ENCODE measurements around the gene UBL5. TPM values are rescaled to one million over a fixed set of nuclear protein-coding genes. Genes with fewer than 3 reads are reported as not detected.

The UBL5 gene
- total RNA-seq, 1 experiment from 2014 or later = 521 TPM

- no TSS peak for BruUV-seq (replicated peaks)
- CTCF ChIA-PET = no interaction called here
Measured at GRCh38 chr19:9862938-9863337, 35.2 kb downstream of the UBL5 start.

GRCh38 chr19:9863759-9864158 is 36.0 kb downstream of the UBL5 start:
- POLR2A ChIA-PET (ENCODE audit: unreplicated experiment) = no interaction called here
- ATAC-seq (no peak), DNase-seq (no peak)
- Histone ChIP-seq H3K4me1 (ENCODE audit: insufficient read depth, low read length) (no peaks in the 10 kb centered on the region), H4K20me1 (ENCODE audit: low read length) (no peaks in the 10 kb centered on the region), H3K79me2 (ENCODE audit: low read length) (no peaks in the 10 kb centered on the region), H3K9me3 (ENCODE audit: low read length) (no peaks in the 10 kb centered on the region), H3F3A (ENCODE audit: low read length, unreplicated experiment) (no peaks in the 10 kb centered on the region), H2AFZ (ENCODE audit: low read length) (no peak overlapping the region), H3K4me3 (ENCODE audit: low read length) (no peak overlapping the region), H3K27me3 (ENCODE audit: low read length) (no peaks in the 10 kb centered on the region), H3K27ac (ENCODE audit: low read length) (no peak overlapping the region), H3K36me3 (ENCODE audit: low read depth, low read length) (no peaks in the 10 kb centered on the region), H3K4me2 (ENCODE audit: low read length) (no peak overlapping the region), H3K9ac (ENCODE audit: low read length) (no peak overlapping the region), H3K9me2 (replicated peaks; ENCODE audit: low read length) (no peaks in the 10 kb centered on the region)
- CTCF ChIA-PET = interaction anchor here (0.6 kb wide), 1 partner anchor 136 kb away, joined by 4 read pairs; no protein-coding TSS in a partner anchor
- no peak for TF ChIP-seq CTCF (conservative IDR thresholded peaks at IDR 0.05; ENCODE audit: low read depth, low read length)
- no peak for TF ChIP-seq EZH2phosphoT487 (IDR thresholded peaks at IDR 0.05; ENCODE audit: borderline replicate concordance, low read length)
- no peak for TF ChIP-seq EZH2 (IDR thresholded peaks at IDR 0.05; ENCODE audit: low read length, unreplicated experiment)
- no TSS peak for BruUV-seq (replicated peaks)
- intact Hi-C loops (cut with micrococcal nuclease) = no loop called here

More at GRCh38 chr19:9862938-9863337, 35.2 kb downstream of the UBL5 start:
- no peak for TF ChIP-seq CTCF (conservative IDR thresholded peaks at IDR 0.05; ENCODE audit: low read depth, low read length)
- TF ChIP-seq EZH2phosphoT487 (IDR thresholded peaks at IDR 0.05; ENCODE audit: borderline replicate concordance, low read length) = no peak
- TF ChIP-seq EZH2 (IDR thresholded peaks at IDR 0.05; ENCODE audit: low read length, unreplicated experiment) = no peak
- Histone ChIP-seq H3K9ac (ENCODE audit: low read length) (no peak overlapping the region), H2AFZ (ENCODE audit: low read length) (no peak overlapping the region), H3K4me3 (ENCODE audit: low read length) (no peak overlapping the region), H4K20me1 (ENCODE audit: low read length) (no peaks in the 10 kb centered on the region), H3K36me3 (ENCODE audit: low read depth, low read length) (no peaks in the 10 kb centered on the region), H3F3A (ENCODE audit: low read length, unreplicated experiment) (no peaks in the 10 kb centered on the region), H3K4me1 (ENCODE audit: insufficient read depth, low read length) (no peaks in the 10 kb centered on the region), H3K4me2 (ENCODE audit: low read length) (no peak overlapping the region), H3K9me3 (ENCODE audit: low read length) (no peaks in the 10 kb centered on the region), H3K27ac (ENCODE audit: low read length) (no peak overlapping the region), H3K9me2 (replicated peaks; ENCODE audit: low read length) (no peaks in the 10 kb centered on the region), H3K79me2 (ENCODE audit: low read length) (no peaks in the 10 kb centered on the region), H3K27me3 (ENCODE audit: low read length) (no peaks in the 10 kb centered on the region)
- POLR2A ChIA-PET (ENCODE audit: unreplicated experiment) = no interaction called here
- intact Hi-C loops (cut with micrococcal nuclease) = no loop called here
- DNase-seq (no peak), ATAC-seq (no peak)

- Histone ChIP-seq H3K4me3 (ENCODE audit: low read length) (no peak overlapping the region), H2AFZ (ENCODE audit: low read length) (no peak overlapping the region), H3K4me2 (ENCODE audit: low read length) (no peak overlapping the region), H3K79me2 (ENCODE audit: low read length) (no peaks in the 10 kb centered on the region), H3K27me3 (ENCODE audit: low read length) (no peaks in the 10 kb centered on the region), H3K4me1 (ENCODE audit: insufficient read depth, low read length) (no peaks in the 10 kb centered on the region), H3K9me3 (ENCODE audit: low read length) (no peaks in the 10 kb centered on the region), H3K9me2 (replicated peaks; ENCODE audit: low read length) (no peaks in the 10 kb centered on the region), H3K9ac (ENCODE audit: low read length) (no peak overlapping the region), H3K27ac (ENCODE audit: low read length) (no peak overlapping the region), H4K20me1 (ENCODE audit: low read length) (no peaks in the 10 kb centered on the region), H3K36me3 (ENCODE audit: low read depth, low read length) (no peaks in the 10 kb centered on the region), H3F3A (ENCODE audit: low read length, unreplicated experiment) (no peaks in the 10 kb centered on the region)
- no peak for ATAC-seq
- intact Hi-C loops (cut with micrococcal nuclease) = no loop called here
- no peak for DNase-seq
- ChIA-PET CTCF (no interaction called here), POLR2A (ENCODE audit: unreplicated experiment) (no interaction called here)
- TF ChIP-seq EZH2phosphoT487 (IDR thresholded peaks at IDR 0.05; ENCODE audit: borderline replicate concordance, low read length) (no peak), EZH2 (IDR thresholded peaks at IDR 0.05; ENCODE audit: low read length, unreplicated experiment) (no peak), CTCF (conservative IDR thresholded peaks at IDR 0.05; ENCODE audit: low read depth, low read length) (no peak)
- BruUV-seq (replicated peaks) = no TSS peak
Measured at GRCh38 chr19:9865732-9866501, 38.2 kb downstream of the UBL5 start.

Measured in PC-3 (cell line).